GM18507 (cell line): ENCODE measurements around the gene FAM24A.

Experiments used
- DNase-seq: peaks from one replicate; pipeline ENCODE4 v3.0.0; 2011; ENCODE audit warnings: low read depth; ENCODE audit not compliant: insufficient read length; ENCODE audit errors: extremely low spot score
- FAIRE-seq: peaks from 2 replicates; lab custom pipeline; 2011; peaks lifted over from hg19 to GRCh38; lab: Jason Lieb, UNC

The FAM24A gene

DNA sequence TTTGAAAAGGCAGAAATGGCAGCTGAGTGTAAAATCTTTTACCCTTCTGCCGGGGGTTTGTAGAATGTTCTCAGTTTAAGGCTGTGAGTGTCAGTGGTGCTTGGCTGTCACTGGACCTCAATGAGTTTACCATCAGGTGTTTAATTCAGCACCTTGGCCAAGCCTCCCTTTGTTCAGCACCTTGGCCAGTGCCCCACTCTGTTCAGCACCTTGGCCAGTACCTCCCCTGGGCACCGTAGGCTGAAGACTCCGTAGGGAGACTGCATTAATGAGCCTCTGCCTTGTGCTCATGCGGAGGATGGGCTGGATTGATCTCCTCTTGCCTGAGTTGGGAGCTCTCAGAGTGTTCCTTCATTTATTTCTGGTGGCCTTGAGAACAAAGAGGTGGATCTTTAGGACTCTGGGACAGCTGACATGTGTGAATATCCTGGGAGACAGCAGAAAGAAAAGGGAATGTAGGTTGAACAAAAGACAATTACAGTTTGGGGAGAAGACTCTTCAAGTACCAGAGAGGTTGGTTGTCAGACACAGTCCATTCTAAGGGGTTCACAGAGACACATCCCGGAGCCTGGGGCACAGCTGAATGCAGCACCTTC lies 1.6 kb downstream of the FAM24A start:
- peak; percentile 18 for FAIRE-seq
- peak; percentile 14 for DNase-seq

DNA sequence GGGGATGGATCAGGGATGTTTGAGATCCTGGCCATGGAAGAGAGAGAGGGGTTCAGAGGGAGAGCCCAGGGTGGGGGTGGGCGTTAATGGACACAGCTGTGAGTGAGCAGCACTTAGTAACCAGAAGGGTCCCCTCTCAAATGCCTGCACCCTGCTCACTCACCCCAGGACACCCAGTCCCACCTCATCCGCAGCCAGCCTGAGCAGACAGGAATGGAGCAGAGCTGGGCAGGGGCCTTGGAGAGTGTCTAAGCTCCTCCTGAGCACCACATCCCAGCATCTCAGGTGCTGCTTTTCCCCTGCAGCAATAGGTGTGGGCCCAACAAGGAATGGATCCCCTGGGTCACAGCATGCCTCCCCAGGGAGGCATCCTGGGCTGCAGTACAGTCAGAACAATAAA lies 5.3 kb downstream of the FAM24A start:
- FAIRE-seq (no peak), DNase-seq (no peak)

DNA sequence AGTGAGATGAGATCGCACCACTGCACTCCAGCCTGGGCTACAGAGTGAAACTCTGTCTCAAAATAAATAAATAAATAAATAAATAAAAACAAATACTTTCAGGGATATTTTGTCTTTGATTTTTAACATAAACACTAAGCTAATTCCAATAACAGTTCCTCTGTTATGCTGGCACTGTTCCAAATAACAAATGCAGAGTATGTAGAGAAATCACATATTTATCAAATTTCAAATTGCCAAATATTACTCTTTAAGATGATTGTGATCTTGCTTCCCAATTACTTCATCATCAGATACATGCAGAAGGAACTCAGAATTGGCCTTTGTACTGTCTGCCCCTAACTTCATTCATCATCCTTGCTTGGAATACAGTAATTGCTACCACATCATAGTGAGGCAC lies 19.7 kb downstream of the FAM24A start:
- DNase-seq: no peak

GRCh38 chr10:122931088-122931906 lies 20.9 kb downstream of the FAM24A start:
- no peak for FAIRE-seq
- no peak for DNase-seq

More for the DNA sequence above, 19.7 kb downstream of the FAM24A start:
- no peak for FAIRE-seq

- FAIRE-seq: no peak
- DNase-seq: no peak
These were observed 28.9 kb downstream of the FAM24A start for GRCh38 chr10:122939133-122939855.

DNA sequence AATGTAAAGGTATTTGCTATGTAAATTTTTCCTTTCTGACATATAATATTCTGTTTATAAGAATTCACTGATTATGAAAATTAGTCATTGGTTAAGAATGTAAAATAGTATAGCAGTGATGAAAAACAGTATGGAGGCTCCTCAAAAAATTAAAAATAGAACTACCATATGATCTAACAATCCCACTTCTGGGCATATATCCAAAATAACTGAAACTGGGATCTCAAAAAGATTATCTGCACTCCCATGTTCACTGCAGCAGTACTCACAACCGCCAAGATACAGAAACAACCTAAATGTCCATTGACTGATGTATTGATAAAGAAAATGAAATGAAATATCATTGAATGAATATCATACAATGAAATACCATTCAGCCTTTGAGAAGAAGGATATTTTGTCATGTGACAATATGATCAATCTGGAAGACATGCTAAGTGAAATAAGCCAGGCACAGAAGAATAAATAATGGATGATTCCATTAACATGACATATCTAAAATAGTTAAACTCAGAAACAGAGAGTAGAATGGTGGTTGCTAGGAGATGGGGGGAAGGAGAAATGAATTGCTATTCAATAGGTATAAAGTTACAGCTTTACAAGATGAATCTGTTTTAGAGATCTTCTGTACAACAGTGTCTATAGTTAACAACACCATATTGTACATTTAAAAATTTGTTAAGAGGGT lies 29.6 kb downstream of the FAM24A start:
- DNase-seq: no peak
- no peak for FAIRE-seq

- FAIRE-seq (no peak), DNase-seq (no peak)
These were observed 38.9 kb downstream of the FAM24A start for GRCh38 chr10:122949296-122949695.

DNA sequence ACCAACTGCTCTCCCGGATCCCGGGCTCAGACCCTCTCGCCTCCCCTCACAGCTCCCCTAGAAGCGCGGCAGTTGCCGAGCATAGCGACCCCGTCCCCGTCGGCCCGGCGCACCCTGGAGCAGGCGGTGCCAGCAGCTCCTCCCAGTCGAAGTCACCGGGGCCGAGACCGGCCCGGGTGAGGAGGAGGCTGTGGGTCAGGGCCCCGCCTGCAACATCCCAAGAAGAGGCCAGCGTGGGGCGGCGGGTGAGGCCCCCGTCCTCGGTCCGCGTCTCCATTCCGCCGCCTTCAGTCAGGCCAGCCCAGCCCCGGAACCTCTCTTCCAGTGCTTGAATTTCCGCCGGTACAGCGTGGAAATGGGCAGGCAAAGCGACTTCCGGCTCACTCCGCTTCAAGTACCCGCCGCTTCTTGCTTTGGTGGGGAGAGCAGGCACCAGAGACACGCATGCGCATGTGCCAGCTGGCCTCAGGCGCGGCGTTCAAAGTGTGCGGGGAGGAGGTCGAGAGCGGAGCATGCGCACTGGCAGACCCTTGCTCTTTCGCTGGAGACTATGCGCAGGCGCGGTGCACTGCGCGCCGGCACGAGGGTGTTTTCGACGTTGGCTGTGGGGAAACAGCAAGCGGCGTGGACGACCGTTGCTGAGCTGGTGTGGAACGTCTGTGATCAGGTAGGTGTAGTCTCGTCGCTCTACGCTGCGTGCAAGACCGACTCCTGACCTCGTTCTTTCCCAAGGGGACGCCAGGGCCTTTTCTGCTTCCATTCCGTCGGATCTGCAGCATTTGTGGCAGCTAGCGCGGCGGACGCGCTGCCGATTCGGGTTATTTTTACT lies 43.7 kb downstream of the FAM24A start, which contains the start of gene C10orf88:
Gene C10orf88, minus strand, starts transcription at position 326 of the 829 bp plus-strand sequence. Its CDS starts 49 bp downstream, at position 277.
- FAIRE-seq (peak; percentile 97), DNase-seq (peak; percentile 94)

DNA sequence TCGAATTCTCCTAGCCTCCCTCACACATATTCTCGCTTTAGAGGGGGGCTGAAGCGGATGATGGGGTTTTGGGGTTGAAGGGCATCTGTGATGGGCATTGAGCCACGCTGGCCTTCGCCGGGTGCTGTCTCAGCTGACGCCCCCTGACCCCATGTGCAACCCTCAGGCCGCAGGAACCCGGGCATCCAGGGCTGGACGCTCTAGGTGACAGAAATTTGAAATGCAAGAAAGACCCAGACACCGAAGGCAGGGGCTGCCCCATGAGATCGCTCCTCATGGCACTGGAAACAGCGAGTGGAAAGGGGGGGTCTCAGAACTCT lies 44.3 kb downstream of the FAM24A start:
- DNase-seq (no peak), FAIRE-seq (no peak)

DNA sequence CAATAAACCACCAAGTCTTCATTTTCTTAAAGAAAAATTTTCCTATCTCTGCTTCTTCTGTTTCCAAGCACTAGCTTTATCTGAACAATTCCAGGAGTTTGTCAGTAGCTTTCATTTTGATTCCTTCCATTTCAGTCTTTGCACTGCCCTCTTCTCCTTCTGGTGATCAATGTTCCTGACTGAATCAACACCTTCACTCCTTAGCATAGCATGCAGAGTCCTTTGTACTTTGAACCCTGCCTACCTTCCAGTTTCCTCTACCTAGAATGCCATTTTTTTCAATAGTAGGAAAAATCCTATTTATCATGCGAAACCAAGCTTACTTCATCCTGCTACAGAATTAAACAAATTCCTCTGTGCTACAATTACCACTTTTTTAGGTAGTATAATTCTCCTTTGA lies 45.5 kb downstream of the FAM24A start:
- no peak for FAIRE-seq
- DNase-seq: no peak

DNA sequence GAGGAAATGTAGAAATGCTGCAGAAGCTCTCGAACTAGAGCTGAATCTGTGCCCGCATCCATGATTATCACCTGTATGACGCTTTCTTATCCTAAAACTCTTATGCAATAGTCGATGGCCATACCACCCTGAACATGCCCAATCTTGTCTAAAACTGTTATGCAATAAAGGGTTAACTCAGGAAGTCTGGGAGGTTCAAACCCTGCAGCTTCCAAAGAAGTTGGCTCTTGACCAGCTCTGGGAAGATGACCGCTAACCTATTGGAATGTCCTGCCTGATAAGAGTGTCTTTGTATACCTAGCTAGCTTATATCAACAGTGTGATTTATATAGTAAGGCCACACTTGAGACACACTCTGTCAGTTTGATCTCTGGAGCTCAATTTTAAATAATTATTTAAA lies 47.1 kb downstream of the FAM24A start:
- no peak for FAIRE-seq
- no peak for DNase-seq

- FAIRE-seq (no peak), DNase-seq (no peak)
These were observed 52.0 kb downstream of the FAM24A start for GRCh38 chr10:122962405-122962804.
